GM12878 (cell line): ENCODE measurements around the gene TRUB2. TPM values are rescaled to one million over a fixed set of nuclear protein-coding genes. Genes with fewer than 3 reads are reported as not detected.
"Not testable (repeated sequence)": the region's sequence is repeated elsewhere in the genome, so short reads cannot be mapped to it uniquely, and the experiment has no call there.

Experiments used
- ATAC-seq: fragments of 200-7000 bp; cut with Tn5 transposase; 3 replicates; pipeline ENCODE4 v1.9.1; 2020; ENCODE audit warnings: mild to moderate bottlenecking, moderate library complexity
- BruUV-seq: library from RNA; stranded (reverse); fragments of 400-500 nt; replicated peaks from 2 replicates; lab custom pipeline; 2021; lab: Mats Ljungman, UMichigan
- CTCF ChIA-PET: fragments of 300-600 bp; sonication (Branson Sonifier 250); formaldehyde crosslinking; extraction: SDS; loops from one replicate; lab custom pipeline; 2021; ENCODE audit warnings: inconsistent platforms; lab: Yijun Ruan, JAX
- POLR2A ChIA-PET: fragments of 350-600 bp; formaldehyde crosslinking; extraction: SDS; loops from one replicate; lab custom pipeline; 2021; ENCODE audit warnings: inconsistent platforms; lab: Charles Lee
- RAD21 ChIA-PET: fragments of 300-600 bp; sonication (Branson Sonifier 250); formaldehyde crosslinking; loops from one replicate; lab custom pipeline; 2023; ENCODE audit warnings: antibody characterized with exemption; ENCODE audit not compliant: unreplicated experiment; lab: Charles Lee
- SMC1A ChIA-PET: fragments of 300-600 bp; sonication (Branson Sonifier 250); formaldehyde crosslinking; loops from one replicate; lab custom pipeline; 2023; ENCODE audit not compliant: unreplicated experiment, uncharacterized antibody; lab: Charles Lee
- DNase-seq: peaks from one replicate; pipeline ENCODE4 v3.0.0-alpha.2; 2011; ENCODE audit warnings: low read depth, low spot score
- FAIRE-seq: peaks from 3 replicates; lab custom pipeline; 2011; peaks lifted over from hg19 to GRCh38; lab: Jason Lieb, UNC
- H2AFZ ChIP-seq: 2 replicates; pipeline ENCODE4 v1.6.0; 2011; ENCODE audit warnings: low read depth, low read length, control low read depth; ENCODE audit not compliant: control insufficient read depth
- H3K27ac ChIP-seq: 2 replicates; pipeline ENCODE4 v1.5.1; 2011; ENCODE audit warnings: control low read depth; ENCODE audit not compliant: control insufficient read depth, insufficient read depth
- H3K27me3 ChIP-seq, 2 experiments: replicated peaks in 1 of 2; 2 replicates each; pipeline versions ENCODE4 v1.6.0 to v1.6.1; 2011; ENCODE audit warnings: low read length in 1 of 2; ENCODE audit not compliant: control insufficient read depth in 2 of 2, insufficient read depth in 2 of 2
- H3K36me3 ChIP-seq, 2 experiments: 2 replicates each; pipeline ENCODE4 v1.5.1; 2011; ENCODE audit warnings: low read length in 1 of 2; ENCODE audit not compliant: control insufficient read depth in 2 of 2, insufficient read depth in 2 of 2
- H3K4me1 ChIP-seq: 2 replicates; pipeline ENCODE4 v1.6.1; 2011; ENCODE audit warnings: mild to moderate bottlenecking, low read length, moderate library complexity, mixed read lengths; ENCODE audit not compliant: control insufficient read depth, insufficient read depth
- H3K4me2 ChIP-seq: 2 replicates; pipeline ENCODE4 v1.6.0; 2011; ENCODE audit warnings: control low read depth; ENCODE audit not compliant: control insufficient read depth, insufficient read depth
- H3K4me3 ChIP-seq: fragments of 200-600 bp; sonication (generic); 2 replicates; pipeline ENCODE4 v1.5.1; 2016
- H3K79me2 ChIP-seq: 2 replicates; pipeline ENCODE4 v1.6.0; 2011; ENCODE audit warnings: low read length; ENCODE audit not compliant: control insufficient read depth, insufficient read depth
- H3K9ac ChIP-seq: 2 replicates; pipeline ENCODE4 v1.8.0; 2011; ENCODE audit warnings: low read length, control low read depth, mixed read lengths; ENCODE audit not compliant: control insufficient read depth, insufficient read depth
- H3K9me3 ChIP-seq: replicated peaks from 3 replicates; pipeline ENCODE4 v1.5.1; 2011; ENCODE audit warnings: mild to moderate bottlenecking, low read length; ENCODE audit not compliant: control insufficient read depth, insufficient read depth
- H4K20me1 ChIP-seq: 2 replicates; pipeline ENCODE4 v1.6.0; 2011; ENCODE audit not compliant: control insufficient read depth, insufficient read depth
- IKZF2 ChIP-seq, 2 experiments: fragments of 450-650 bp; IDR thresholded peaks; 2 replicates each; pipeline ENCODE4 v1.6.1; 2017; ENCODE audit warnings: mild to moderate bottlenecking in 2 of 2, moderate library complexity in 2 of 2
- LARP7 ChIP-seq: fragments of 450-650 bp; IDR thresholded peaks from 2 replicates; pipeline ENCODE4 v1.6.1; 2017; ENCODE audit warnings: mild to moderate bottlenecking
- NFXL1 ChIP-seq: fragments of 450-650 bp; IDR thresholded peaks from 2 replicates; pipeline ENCODE4 v1.6.1; 2017; ENCODE audit warnings: antibody characterized with exemption, mild to moderate bottlenecking, borderline replicate concordance
- NKRF ChIP-seq: fragments of 450-650 bp; conservative IDR thresholded peaks from 2 replicates; pipeline ENCODE4 v1.6.1; 2017; ENCODE audit warnings: mild to moderate bottlenecking, moderate library complexity
- SIX5 ChIP-seq: IDR thresholded peaks from 2 replicates; pipeline ENCODE4 v1.6.1; 2011; ENCODE audit warnings: mild to moderate bottlenecking, low read depth, low read length, moderate library complexity; ENCODE audit not compliant: severe bottlenecking
- STAT1 ChIP-seq: fragments of 450-650 bp; conservative IDR thresholded peaks from 2 replicates; pipeline ENCODE4 v1.6.1; 2014; ENCODE audit warnings: antibody characterized with exemption, mild to moderate bottlenecking
- TBL1XR1 ChIP-seq: IDR thresholded peaks from 2 replicates; pipeline ENCODE4 v1.6.1; 2012; ENCODE audit warnings: low read depth, low read length, improper control_type of control experiment
- WGBS: methylation state at CpG from one replicate; pipeline ENCODE4 v1.1.6; 2016; ENCODE audit warnings: low lambda C conversion rate; ENCODE audit not compliant: insufficient replicate concordance, insufficient coverage; ENCODE audit errors: missing lambda C conversion rate; 5-methylcytosine and 5-hydroxymethylcytosine counted together
- in situ Hi-C: fragments of 300-500 bp; cut with MboI; formaldehyde crosslinking; loops from 9 replicates; pipeline ENCODE4 v1.14.3; 2018; ENCODE audit warnings: mixed read lengths
- intact Hi-C: fragments of 100-400 bp; cut with micrococcal nuclease; formaldehyde crosslinking; loops from one replicate; pipeline ENCODE4 v1.14.2; 2022; ENCODE audit not compliant: unreplicated experiment
- polyA plus RNA-seq, 11 experiments: library from polyadenylated mRNA; depleted of rRNA in 4 of 11; unstranded in 6 of 11; stranded (reverse) in 5 of 11; fragments of >200 nt; fragmentation: Nextera tagmentation in 4 of 11; fragmentation: Illumina TruSeq in 1 of 11; extraction: Ambion mirVana in 4 of 11; extraction: Trizol in 1 of 11; gene quantifications; 1 replicate in 1 of 11; 2 replicates in 10 of 11; pipeline versions ENCODE4 v1.2.1 to v1.2.3, GENCODE V29; 2011 to 2016; ENCODE audit warnings: inconsistent platforms in 2 of 11, missing spikeins in 2 of 11, low read depth in 1 of 11
- total RNA-seq, 4 experiments: library from RNA; depleted of rRNA in 3 of 4; stranded (reverse); fragments of >200 nt in 3 of 4; fragmentation: Illumina TruSeq in 1 of 4; extraction: Trizol in 1 of 4; gene quantifications; 2 replicates each; pipeline versions ENCODE4 v1.2.1 to v1.2.3, GENCODE V29; 2013 to 2021
- TF ChIP-seq, protein P1 (sequence below): fragments of 450-650 bp; IDR thresholded peaks from 2 replicates; pipeline ENCODE4 v1.6.1; 2017; ENCODE audit warnings: low read depth, mild to moderate bottlenecking, moderate library complexity

The TRUB2 gene
- total and polyA plus RNA-seq, 10 of the 15 experiments (the other 5 are each of a cell fraction or from before 2014, with no cell fraction given): 2.8 to 70.5 (median 37.2) TPM

GRCh38 chr9:128279088-128280073 is 42.9 kb downstream of the TRUB2 start:
- H3K36me3 ChIP-seq, H3K4me3 ChIP-seq, DNase-seq, SMC1A ChIA-PET, in situ Hi-C loops, H3K9ac ChIP-seq, H3K27ac ChIP-seq, CTCF ChIA-PET, H4K20me1 ChIP-seq, intact Hi-C loops, RAD21 ChIA-PET, ATAC-seq, H3K4me1 ChIP-seq, FAIRE-seq, H2AFZ ChIP-seq, H3K9me3 ChIP-seq, H3K27me3 ChIP-seq, BruUV-seq, H3K4me2 ChIP-seq: not testable (repeated sequence)
- peaks cover 17% of the 10 kb centered on the region for H3K79me2 ChIP-seq
- WGBS: 89% methylated on average over 22 of the region's 22 CpGs
- POLR2A ChIA-PET: interaction anchor here (0.5 to 0.6 kb wide), 2 partner anchors 77 to 157 kb away, joined by 4 to 7 read pairs; no protein-coding TSS in a partner anchor

GRCh38 chr9:128276574-128277270 is 45.5 kb downstream of the TRUB2 start:
- BruUV-seq: TSS peak; percentile 83
- peak; percentile 2; the same call in 2 of the 3 replicates for ATAC-seq
- POLR2A ChIA-PET: interaction anchor here (0.8 to 1.3 kb wide), 5 partner anchors 9 to 115 kb away, joined by 3 to 6 read pairs (median 3); no protein-coding TSS in a partner anchor
- in situ Hi-C loops: no loop called here
- Histone ChIP-seq H3K9me3 (no peaks in the 10 kb centered on the region), H3K27me3 (no peaks in the 10 kb centered on the region), H3K79me2 (peaks cover 20% of the 10 kb centered on the region), H3K27ac (peak overlapping the region; percentile 65), H3K36me3 (peaks cover 0 to 7% of the 10 kb centered on the region in 2 experiments; a peak in 2 of 4 replicates), H3K4me3 (peak overlapping the region; percentile 98), H3K4me2 (peak overlapping the region; percentile 97), H4K20me1 (no peaks in the 10 kb centered on the region), H2AFZ (peak overlapping the region; percentile 81), H3K4me1 (0 out of 2 replicates have a peak, but pooled peaks cover 4% of the 10 kb centered on the region), H3K9ac (peak overlapping the region; percentile 93)
- CTCF ChIA-PET: interaction anchor here (1.5 kb wide), 1 partner anchor 65 kb away, joined by 4 read pairs; no protein-coding TSS in a partner anchor
- no peak for DNase-seq
- RAD21 ChIA-PET: interaction anchor here (0.9 kb wide), 1 partner anchor 148 kb away, joined by 3 read pairs; no protein-coding TSS in a partner anchor
- WGBS: 23% methylated on average over 23 of the region's 23 CpGs
- FAIRE-seq: no peak
- SMC1A ChIA-PET: interaction anchor here (0.9 to 1.2 kb wide), 3 partner anchors 15 to 117 kb away, joined by 3 to 5 read pairs (median 3); partner anchors contain the start of gene BBLN
- intact Hi-C loops: loop anchor here (1.0 kb wide), 1 partner anchor 46 kb away; the partner anchor contains the start of genes COQ4 and TRUB2
- TF ChIP-seq, protein P1, sequence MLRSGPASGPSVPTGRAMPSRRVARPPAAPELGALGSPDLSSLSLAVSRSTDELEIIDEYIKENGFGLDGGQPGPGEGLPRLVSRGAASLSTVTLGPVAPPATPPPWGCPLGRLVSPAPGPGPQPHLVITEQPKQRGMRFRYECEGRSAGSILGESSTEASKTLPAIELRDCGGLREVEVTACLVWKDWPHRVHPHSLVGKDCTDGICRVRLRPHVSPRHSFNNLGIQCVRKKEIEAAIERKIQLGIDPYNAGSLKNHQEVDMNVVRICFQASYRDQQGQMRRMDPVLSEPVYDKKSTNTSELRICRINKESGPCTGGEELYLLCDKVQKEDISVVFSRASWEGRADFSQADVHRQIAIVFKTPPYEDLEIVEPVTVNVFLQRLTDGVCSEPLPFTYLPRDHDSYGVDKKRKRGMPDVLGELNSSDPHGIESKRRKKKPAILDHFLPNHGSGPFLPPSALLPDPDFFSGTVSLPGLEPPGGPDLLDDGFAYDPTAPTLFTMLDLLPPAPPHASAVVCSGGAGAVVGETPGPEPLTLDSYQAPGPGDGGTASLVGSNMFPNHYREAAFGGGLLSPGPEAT: 0 out of 2 replicates have a peak, but pooled peaks have one; percentile 45
- no peak for TF ChIP-seq TBL1XR1
- TF ChIP-seq IKZF2 (IDR thresholded peaks at IDR 0.05): peak; percentile 50 to 63; a peak in 3 of 4 replicates
- TF ChIP-seq NFXL1: no peak
- TF ChIP-seq LARP7: 0 out of 2 replicates have a peak, but pooled peaks have one; percentile 29
- TF ChIP-seq SIX5: no peak
- 0 out of 2 replicates have a peak, but pooled peaks have one; percentile 46 for TF ChIP-seq NKRF
- 0 out of 2 replicates have a peak, but pooled peaks have one; percentile 5 for TF ChIP-seq STAT1
